ENCODE data around the gene C6orf15. TPM values are rescaled to one million over a fixed set of nuclear protein-coding genes. Genes with fewer than 3 reads are reported as not detected.

C6orf15 gene
- total RNA-seq, 1 donor from 2014 or later, result not detected

DNA sequence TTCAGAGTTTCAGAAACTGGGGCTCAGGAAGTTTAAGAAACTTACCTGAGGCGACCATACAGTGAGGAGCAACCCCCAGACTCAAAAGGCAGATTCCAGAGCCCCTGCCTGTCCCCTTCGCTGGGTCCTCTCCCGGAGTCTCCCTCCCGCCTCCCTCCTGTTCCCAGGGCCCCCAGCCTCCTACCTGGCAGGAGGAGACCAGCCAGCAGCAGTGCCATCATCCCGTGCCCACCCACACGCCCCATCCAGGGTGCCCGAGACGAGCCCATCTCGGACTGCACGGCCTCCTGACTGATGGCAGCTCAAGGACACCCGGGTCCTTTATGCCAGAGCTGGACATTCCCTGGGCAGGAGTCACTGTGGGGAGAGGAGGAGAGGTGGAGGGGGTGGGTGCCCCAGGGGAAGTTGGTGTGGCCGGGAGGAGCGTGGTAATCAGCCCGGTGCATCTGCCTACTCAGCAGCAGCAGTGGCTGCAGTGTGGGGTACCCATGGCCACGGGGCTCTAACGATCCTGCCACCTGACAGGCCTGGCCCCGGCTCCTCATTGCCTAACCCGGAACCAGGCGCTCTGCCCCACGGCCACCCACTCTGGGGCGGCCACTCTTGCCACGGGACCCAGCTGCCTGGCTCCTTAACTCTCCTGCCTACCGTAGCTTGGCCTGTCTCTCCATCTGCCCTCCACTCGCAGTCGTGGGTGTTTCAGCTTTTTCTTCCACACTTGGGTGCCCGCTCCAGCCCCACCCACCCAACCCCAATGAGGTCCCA, 8.0 kb upstream of the C6orf15 start, which contains the start of gene CDSN:
CDSN (minus strand) TSS at position 296 of the 765 bp plus-strand sequence; CDS start at position 269, 27 bp downstream.
- Mint-ChIP-seq H3K9me3 (ENCODE audit: low read depth) (no peaks in the 10 kb centered on the region), H3K4me1 (ENCODE audit: low read depth) (no peaks in the 10 kb centered on the region), H3K36me3 (ENCODE audit: insufficient read depth) (no peaks in the 10 kb centered on the region), H3K27ac (no peak within 1 kb of the TSS), H3K27me3 (peaks cover 22% of the 10 kb centered on the region), H3K4me3 (ENCODE audit: low read depth) (no peak within 1 kb of the TSS)
- TF ChIP-seq, protein P1, sequence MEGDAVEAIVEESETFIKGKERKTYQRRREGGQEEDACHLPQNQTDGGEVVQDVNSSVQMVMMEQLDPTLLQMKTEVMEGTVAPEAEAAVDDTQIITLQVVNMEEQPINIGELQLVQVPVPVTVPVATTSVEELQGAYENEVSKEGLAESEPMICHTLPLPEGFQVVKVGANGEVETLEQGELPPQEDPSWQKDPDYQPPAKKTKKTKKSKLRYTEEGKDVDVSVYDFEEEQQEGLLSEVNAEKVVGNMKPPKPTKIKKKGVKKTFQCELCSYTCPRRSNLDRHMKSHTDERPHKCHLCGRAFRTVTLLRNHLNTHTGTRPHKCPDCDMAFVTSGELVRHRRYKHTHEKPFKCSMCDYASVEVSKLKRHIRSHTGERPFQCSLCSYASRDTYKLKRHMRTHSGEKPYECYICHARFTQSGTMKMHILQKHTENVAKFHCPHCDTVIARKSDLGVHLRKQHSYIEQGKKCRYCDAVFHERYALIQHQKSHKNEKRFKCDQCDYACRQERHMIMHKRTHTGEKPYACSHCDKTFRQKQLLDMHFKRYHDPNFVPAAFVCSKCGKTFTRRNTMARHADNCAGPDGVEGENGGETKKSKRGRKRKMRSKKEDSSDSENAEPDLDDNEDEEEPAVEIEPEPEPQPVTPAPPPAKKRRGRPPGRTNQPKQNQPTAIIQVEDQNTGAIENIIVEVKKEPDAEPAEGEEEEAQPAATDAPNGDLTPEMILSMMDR (IDR thresholded peaks at IDR 0.05; ENCODE audit: unreplicated experiment), result no peak
- no peak for DNase-seq (ENCODE audit: low spot score, unreplicated experiment)

DNA sequence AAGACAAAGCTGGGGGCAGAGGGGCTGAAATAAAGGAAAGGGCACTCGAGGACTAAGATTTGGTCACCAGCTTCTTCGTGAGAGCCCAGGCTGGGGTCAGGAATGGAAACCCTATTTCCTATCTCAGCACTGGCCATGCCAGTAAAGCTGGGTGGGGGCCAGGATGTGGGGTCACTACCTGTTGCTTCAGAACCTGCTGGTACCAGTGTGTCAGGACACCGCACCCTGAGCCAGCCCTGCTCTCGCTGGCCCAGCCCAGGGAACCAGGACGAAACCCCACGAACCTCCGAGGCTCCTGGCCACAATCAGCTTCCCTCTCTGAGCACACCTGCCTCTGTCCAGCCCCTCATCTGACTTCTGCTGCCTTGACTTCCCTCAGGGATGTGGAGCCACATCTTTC, 5.8 kb upstream of the C6orf15 start:
- no peak overlapping the region for H3K4me3 Mint-ChIP-seq (ENCODE audit: low read depth)
- peaks cover 15% of the 10 kb centered on the region for H3K27me3 Mint-ChIP-seq

DNA sequence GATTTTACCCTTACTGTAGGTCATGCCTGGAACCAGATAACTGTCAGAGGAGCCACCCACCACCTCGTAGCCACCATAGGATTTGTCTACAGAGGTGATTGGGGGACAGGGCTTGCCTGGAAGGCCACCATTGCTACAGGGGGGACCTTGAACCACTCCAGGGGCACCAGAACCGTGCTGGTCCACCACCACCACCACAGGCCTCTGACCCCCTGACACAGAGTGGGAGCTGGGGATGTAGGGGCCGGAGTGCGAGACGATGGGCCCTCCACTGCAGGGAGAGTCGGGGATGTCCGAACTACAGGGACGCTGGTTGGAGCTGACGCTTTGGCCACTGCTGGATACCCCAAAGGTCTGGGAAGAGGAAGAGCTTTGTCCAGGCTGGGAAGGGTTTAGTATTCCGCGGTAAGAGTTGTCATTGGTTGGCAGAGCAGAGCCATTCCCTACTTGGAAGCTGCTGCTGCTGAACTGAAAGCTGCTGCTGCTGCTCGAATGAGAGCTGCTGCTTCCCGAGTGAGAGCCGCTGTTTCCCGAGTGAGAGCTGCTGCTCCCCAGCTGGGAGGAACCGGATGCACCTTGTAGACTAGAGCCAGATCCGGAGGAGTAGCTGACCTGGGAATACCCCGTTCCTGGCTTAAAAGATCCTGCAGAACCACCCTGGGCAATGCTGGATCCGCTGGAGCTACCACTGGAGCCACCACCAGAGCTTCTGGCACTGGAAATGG, 4.4 kb upstream of the C6orf15 start:
- peaks cover 1% of the 10 kb centered on the region for H3K4me1 Mint-ChIP-seq (ENCODE audit: low read depth)
- no peak for DNase-seq (ENCODE audit: low spot score, unreplicated experiment)
- H3K4me3 Mint-ChIP-seq (ENCODE audit: low read depth), result no peak overlapping the region
- H3K9me3 Mint-ChIP-seq (ENCODE audit: low read depth), result no peaks in the 10 kb centered on the region
- H3K27me3 Mint-ChIP-seq, result peaks cover 19% of the 10 kb centered on the region
- H3K36me3 Mint-ChIP-seq (ENCODE audit: insufficient read depth), result no peaks in the 10 kb centered on the region
- H3K27ac Mint-ChIP-seq, result no peak overlapping the region
- TF ChIP-seq, protein P1 (IDR thresholded peaks at IDR 0.05; ENCODE audit: unreplicated experiment), result no peak

More for the DNA sequence above, 5.8 kb upstream of the C6orf15 start:
- TF ChIP-seq, protein P1 (IDR thresholded peaks at IDR 0.05; ENCODE audit: unreplicated experiment), result no peak
- H3K27ac Mint-ChIP-seq, result no peak overlapping the region
- DNase-seq (ENCODE audit: low spot score, unreplicated experiment), result no peak
- no peaks in the 10 kb centered on the region for H3K36me3 Mint-ChIP-seq (ENCODE audit: insufficient read depth)
- H3K4me1 Mint-ChIP-seq (ENCODE audit: low read depth), result peaks cover 1% of the 10 kb centered on the region
- H3K9me3 Mint-ChIP-seq (ENCODE audit: low read depth), result no peaks in the 10 kb centered on the region

DNA sequence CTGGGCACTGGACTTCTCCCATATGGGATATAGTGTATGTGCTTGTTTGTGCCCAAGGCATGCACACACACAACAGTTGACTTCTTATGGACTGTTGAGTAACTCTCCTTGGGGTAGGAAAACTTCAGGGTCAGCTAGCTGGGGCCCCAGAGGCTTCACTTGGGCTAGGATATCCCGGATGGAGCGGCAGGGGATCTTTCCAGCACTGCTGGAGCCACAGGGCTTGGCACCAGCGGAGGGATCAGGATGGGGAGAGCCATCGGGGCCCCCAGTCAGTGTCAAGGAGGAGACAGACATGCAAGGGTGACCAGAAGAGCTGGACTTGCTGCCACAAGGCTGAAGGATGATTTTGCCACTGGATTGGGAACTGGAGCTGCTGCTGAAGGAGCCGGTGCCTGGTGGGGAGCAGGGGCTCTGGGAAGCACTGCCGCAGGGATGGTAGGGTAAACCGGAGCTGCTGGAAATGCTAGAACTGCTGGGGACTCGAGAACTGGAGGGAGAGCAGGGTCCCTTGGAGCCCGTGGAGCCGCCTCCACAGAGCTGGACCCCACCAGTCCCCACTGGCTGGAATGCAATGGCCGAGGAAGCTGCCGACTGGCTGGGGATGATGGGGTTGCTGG, 3.7 kb upstream of the C6orf15 start:
- peaks cover 20% of the 10 kb centered on the region for H3K27me3 Mint-ChIP-seq

More for the DNA sequence above, 3.7 kb upstream of the C6orf15 start:
- DNase-seq (ENCODE audit: low spot score, unreplicated experiment), result no peak
- TF ChIP-seq, protein P1 (IDR thresholded peaks at IDR 0.05; ENCODE audit: unreplicated experiment), result no peak
- H3K27ac Mint-ChIP-seq, result no peak overlapping the region
- peaks cover 1% of the 10 kb centered on the region for H3K4me1 Mint-ChIP-seq (ENCODE audit: low read depth)
- no peak overlapping the region for H3K4me3 Mint-ChIP-seq (ENCODE audit: low read depth)
- no peaks in the 10 kb centered on the region for H3K36me3 Mint-ChIP-seq (ENCODE audit: insufficient read depth)
- no peaks in the 10 kb centered on the region for H3K9me3 Mint-ChIP-seq (ENCODE audit: low read depth)

Measured in progenitor cell of endocrine pancreas (in vitro differentiated cells).